ENCODE results near the gene LRMDA. TPM values are rescaled to one million over a fixed set of nuclear protein-coding genes. Genes with fewer than 3 reads are reported as not detected.

The LRMDA gene
- total RNA-seq, 1 donor from 2014 or later: 2.1 TPM

DNA sequence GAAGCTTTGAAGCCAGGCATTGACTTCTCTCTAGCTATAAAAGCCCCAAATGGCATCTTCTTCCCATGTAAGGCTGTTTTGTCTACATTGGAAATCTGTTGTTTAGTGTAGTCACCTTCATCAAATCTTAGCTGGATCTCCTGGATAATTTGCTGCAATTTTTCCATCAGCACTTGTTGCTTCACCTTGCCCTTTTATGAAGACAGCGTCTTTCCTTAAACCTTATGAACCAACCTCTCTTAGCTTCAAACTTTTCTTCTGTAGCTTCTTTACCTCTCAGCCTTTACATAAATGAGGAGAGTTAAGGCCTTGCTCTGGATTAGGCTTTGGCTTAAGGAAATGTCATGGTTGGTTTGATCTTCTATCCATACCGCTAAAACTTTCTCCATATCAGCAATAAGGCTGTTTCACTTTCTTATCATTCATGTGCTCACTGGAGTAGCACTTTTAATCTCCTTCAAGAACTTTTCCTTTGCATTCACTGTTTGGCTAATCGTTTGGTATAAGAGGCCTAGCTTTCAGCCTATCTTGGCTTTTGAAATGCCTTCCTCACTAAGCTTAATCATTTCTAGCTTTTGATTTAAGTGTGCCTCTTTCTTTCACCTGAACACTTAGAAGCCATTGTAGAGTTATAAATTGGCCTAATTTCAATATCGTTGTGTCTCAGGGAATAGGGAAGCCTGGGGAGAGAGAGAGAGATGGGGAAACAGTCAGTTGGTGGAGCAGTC, 803.2 kb downstream of the LRMDA start:
- no peak for DNase-seq
- Mint-ChIP-seq H3K9me3 (ENCODE audit: unreplicated experiment) (no peaks in the 10 kb centered on the region), H3K27ac (ENCODE audit: unreplicated experiment) (no peak overlapping the region), H3K27me3 (ENCODE audit: unreplicated experiment) (no peaks in the 10 kb centered on the region), H3K36me3 (ENCODE audit: unreplicated experiment) (no peaks in the 10 kb centered on the region), H3K4me1 (ENCODE audit: low read depth, unreplicated experiment) (peaks cover 4% of the 10 kb centered on the region), H3K4me3 (ENCODE audit: unreplicated experiment) (no peak overlapping the region)
- TF ChIP-seq, protein P1, sequence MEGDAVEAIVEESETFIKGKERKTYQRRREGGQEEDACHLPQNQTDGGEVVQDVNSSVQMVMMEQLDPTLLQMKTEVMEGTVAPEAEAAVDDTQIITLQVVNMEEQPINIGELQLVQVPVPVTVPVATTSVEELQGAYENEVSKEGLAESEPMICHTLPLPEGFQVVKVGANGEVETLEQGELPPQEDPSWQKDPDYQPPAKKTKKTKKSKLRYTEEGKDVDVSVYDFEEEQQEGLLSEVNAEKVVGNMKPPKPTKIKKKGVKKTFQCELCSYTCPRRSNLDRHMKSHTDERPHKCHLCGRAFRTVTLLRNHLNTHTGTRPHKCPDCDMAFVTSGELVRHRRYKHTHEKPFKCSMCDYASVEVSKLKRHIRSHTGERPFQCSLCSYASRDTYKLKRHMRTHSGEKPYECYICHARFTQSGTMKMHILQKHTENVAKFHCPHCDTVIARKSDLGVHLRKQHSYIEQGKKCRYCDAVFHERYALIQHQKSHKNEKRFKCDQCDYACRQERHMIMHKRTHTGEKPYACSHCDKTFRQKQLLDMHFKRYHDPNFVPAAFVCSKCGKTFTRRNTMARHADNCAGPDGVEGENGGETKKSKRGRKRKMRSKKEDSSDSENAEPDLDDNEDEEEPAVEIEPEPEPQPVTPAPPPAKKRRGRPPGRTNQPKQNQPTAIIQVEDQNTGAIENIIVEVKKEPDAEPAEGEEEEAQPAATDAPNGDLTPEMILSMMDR (IDR thresholded peaks at IDR 0.05; ENCODE audit: partially characterized antibody, unreplicated experiment): no peak

DNA sequence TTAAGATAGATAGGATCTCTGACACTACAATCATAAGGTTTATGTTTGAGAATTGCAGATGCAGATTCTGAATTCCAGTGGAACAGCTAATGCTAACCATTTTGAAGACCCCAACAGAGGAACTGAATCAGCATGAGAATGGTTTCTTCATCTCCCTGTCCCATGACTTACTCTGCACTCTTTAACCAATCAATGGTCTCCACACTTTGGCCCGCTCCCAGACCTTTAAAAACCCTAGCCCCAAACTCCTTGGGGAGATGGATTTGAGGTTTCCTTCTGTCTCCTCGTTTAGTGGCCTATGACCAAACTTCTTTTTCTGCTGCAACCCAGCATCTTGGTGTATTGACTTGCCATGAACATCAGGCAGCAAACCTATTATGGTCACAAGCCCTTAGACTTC, 804.9 kb downstream of the LRMDA start:
- TF ChIP-seq, protein P1 (IDR thresholded peaks at IDR 0.05; ENCODE audit: partially characterized antibody, unreplicated experiment): no peak
- no peaks in the 10 kb centered on the region for H3K4me1 Mint-ChIP-seq (ENCODE audit: low read depth, unreplicated experiment)
- H3K27me3 Mint-ChIP-seq (ENCODE audit: unreplicated experiment): no peaks in the 10 kb centered on the region
- no peak overlapping the region for H3K27ac Mint-ChIP-seq (ENCODE audit: unreplicated experiment)
- no peaks in the 10 kb centered on the region for H3K9me3 Mint-ChIP-seq (ENCODE audit: unreplicated experiment)
- H3K4me3 Mint-ChIP-seq (ENCODE audit: unreplicated experiment): no peak overlapping the region
- DNase-seq: no peak
- no peaks in the 10 kb centered on the region for H3K36me3 Mint-ChIP-seq (ENCODE audit: unreplicated experiment)

DNA sequence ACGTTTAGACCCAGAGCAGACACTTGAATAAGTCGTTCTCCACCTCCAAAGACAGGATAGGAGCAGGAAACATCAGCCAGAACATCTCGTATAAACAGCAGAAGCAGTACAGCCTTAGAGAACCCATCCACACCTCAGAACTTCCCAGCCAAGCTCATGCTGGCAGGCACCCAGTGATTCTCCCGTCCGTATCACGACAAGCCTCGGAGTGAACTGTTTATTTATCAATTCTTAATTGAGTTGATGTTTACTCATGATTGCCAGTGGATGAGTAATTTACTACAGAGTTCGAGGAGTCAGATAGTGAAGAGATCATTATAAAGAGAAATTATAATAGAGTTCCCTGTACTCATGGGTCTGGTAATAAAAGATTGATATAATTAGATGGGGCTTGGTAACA, 811.5 kb downstream of the LRMDA start:
- H3K27ac Mint-ChIP-seq (ENCODE audit: unreplicated experiment): no peak overlapping the region

DNA sequence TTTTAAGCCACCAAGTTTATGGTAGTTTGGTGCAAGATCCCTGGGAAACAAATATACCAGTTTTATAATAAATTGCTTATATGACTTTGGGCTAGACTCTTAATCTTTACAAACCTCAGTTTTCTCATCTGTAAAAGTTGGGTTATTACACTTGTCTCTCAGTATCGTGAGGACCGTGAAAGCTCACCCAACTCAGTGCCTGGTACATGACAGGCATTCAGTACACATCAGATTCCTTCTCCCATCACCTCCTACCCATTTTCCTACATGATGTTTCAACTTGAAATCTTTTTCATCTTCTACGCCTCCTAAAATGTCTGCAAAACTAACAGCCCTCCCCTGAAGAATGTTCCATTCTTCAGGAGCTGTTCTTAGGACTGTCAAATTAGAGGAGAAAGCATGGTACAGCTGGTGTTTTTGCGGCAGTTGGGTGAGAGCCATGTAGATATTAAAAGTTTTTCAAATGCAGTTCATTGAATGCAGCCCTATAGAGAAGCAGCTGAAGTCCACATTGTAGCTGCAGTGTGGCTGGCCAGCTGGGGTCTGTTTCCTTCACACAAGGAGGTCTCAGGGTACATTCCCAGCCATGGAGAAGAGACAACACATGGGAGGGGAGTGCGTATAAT, 812.8 kb downstream of the LRMDA start:
- Mint-ChIP-seq H3K9me3 (ENCODE audit: unreplicated experiment) (no peaks in the 10 kb centered on the region), H3K27ac (ENCODE audit: unreplicated experiment) (no peak overlapping the region), H3K4me1 (ENCODE audit: low read depth, unreplicated experiment) (no peaks in the 10 kb centered on the region), H3K27me3 (ENCODE audit: unreplicated experiment) (no peaks in the 10 kb centered on the region), H3K36me3 (ENCODE audit: unreplicated experiment) (no peaks in the 10 kb centered on the region), H3K4me3 (ENCODE audit: unreplicated experiment) (no peak overlapping the region)
- TF ChIP-seq, protein P1 (IDR thresholded peaks at IDR 0.05; ENCODE audit: partially characterized antibody, unreplicated experiment): no peak
- no peak for DNase-seq

More for the DNA sequence above, 811.5 kb downstream of the LRMDA start:
- Mint-ChIP-seq H3K27me3 (ENCODE audit: unreplicated experiment) (no peaks in the 10 kb centered on the region), H3K4me1 (ENCODE audit: low read depth, unreplicated experiment) (no peaks in the 10 kb centered on the region), H3K36me3 (ENCODE audit: unreplicated experiment) (no peaks in the 10 kb centered on the region), H3K4me3 (ENCODE audit: unreplicated experiment) (no peak overlapping the region), H3K9me3 (ENCODE audit: unreplicated experiment) (no peaks in the 10 kb centered on the region)
- TF ChIP-seq, protein P1 (IDR thresholded peaks at IDR 0.05; ENCODE audit: partially characterized antibody, unreplicated experiment): no peak
- DNase-seq: no peak

DNA sequence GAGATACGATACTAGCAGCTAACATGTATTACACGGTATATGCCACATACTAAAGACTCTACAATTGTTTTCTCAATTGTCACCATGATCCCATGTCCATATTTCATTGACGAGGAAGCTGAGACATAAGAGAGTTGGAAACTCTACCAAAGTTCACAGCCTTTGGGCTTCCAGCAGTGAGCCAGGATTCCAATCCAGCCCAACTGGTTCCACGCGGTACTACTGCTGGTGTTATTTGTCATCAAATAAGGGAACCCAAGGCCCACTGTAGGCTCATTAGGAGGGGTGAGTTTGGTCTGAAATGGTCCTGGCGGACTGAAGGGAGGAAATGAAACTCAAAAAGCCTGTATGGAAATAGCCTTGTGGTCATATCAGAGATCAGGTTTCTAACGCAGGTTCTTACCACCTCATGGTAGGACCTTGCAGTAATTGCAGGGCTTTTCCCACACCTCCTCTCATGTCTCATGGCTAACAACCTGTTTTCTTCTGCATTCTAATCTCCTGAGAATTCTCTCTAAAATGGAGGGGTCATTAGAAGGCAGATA, 814.6 kb downstream of the LRMDA start:
- TF ChIP-seq, protein P1 (IDR thresholded peaks at IDR 0.05; ENCODE audit: partially characterized antibody, unreplicated experiment): no peak
- Mint-ChIP-seq H3K27me3 (ENCODE audit: unreplicated experiment) (no peaks in the 10 kb centered on the region), H3K36me3 (ENCODE audit: unreplicated experiment) (no peaks in the 10 kb centered on the region), H3K4me3 (ENCODE audit: unreplicated experiment) (no peak overlapping the region), H3K9me3 (ENCODE audit: unreplicated experiment) (no peaks in the 10 kb centered on the region), H3K27ac (ENCODE audit: unreplicated experiment) (no peak overlapping the region), H3K4me1 (ENCODE audit: low read depth, unreplicated experiment) (no peaks in the 10 kb centered on the region)
- DNase-seq: no peak
